Stimulated activated CD4-positive, alpha-beta T cell treated with anti-CD3 and anti-CD28 coated beads, TNF-alpha, amount 100 ng/mL, for 4 hours (primary cell): ENCODE data around the gene WDR37.
"Not testable (repeated sequence)": the region's sequence is repeated elsewhere in the genome, so short reads cannot be mapped to it uniquely, and the experiment has no call there.

Source experiments
- DNase-seq, 3 experiments: peaks; one replicate each; pipeline ENCODE4 v3.0.0-alpha.2; 2020; ENCODE audit warnings: low read depth in 3 of 3

Gene WDR37

DNA sequence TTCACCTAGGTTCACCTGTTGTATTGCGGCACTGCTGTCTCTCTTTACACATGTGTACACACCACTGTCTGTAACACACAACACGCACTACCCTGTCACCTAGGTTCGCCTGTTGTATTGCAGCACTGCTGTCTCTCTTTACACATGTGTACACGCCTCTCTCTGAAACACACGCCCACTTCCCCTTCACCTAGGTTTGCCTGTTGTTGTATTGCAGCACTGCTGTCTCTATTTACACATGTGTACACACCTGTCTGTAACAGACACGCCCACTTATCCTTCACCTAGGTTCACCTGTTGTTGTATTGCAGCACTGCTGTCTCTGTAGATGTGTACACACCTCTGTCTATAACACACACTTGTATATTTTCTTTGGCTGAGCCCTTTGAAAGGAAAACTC lies 51.5 kb downstream of the WDR37 start:
- no peak for DNase-seq

DNA sequence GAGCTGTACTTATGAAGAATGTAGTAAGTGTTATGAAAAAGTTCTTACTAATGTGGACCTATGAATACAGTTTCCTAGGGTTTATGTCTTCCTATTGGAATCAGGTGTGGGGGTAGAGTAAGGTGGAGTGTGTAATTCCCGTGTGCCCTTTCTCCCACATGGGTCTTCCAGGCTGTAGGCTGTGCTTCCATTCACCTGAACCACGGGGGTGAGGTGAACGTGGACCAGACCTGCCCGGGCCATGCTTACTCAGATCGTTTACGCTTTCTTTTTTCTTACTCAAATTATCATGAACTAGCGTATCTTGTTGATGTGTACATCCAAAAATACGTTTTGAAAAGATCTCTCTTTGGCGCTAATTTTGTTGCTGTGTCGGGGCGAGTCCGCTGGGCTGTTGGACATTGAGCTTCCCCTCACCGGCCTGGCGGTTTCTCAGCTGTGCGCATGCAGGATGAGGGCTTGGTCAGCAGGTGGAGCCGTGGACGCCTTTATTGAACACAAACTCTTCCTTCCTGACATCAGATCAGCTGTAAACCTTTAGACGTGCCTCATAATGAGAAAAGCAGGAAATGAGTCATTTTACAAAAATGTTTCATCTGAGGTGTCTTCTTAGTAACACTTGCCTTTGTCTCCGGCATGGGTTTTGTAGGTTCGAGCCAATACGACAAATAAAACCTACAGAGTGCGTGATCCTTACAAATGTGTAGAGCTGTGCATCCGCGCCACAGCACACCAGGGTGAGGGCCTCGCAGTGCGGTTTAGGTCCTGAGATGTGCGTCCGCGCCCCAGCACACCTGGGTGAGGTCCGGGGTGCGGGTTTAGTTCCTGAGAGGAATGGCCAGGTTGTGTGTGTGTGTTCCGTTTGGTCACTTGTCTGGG lies 53.8 kb downstream of the WDR37 start:
- peak; percentile 51 to 65 (median 62) for DNase-seq

DNA sequence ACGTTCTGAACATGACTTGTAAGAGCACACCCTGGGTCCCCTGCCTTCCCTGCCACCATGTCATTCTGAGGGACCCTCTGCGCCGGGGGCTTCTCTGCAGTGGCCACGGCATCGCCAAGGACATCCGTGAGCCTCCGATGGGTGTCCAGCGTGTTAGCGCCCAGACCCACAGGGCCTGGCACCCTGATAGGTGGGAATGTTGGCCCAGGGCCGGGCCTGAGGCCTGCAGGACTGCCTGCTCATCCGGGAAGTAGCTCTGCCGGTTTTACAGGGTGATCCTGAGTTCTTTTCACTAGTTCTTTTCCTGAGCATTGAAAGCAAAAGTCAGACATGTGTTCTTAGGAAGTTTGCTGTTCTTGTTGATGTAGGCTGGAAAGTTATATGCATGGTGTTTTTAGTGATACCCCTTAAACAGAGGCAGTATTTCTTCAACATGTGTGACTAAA lies 54.5 kb downstream of the WDR37 start:
- no peak for DNase-seq

DNA sequence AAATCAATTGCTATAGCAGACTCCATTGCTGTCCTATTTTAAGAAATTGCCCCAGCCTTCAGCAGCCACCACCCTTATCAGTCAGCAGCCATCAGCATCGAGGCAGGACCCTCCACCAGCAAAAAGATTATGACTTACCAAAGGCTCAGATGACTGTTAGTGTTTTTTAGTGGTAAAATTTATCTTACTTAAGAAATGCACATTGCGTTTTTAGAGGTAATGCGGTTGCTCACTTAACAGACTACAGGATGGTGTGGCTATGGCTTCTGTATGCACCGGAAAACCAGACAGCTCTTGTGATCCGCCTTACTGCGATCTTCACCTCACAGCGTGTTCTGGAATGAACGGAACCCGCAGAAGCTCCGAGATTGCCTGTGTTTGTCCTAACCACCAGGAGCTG lies 58.1 kb downstream of the WDR37 start:
- no peak for DNase-seq

DNA sequence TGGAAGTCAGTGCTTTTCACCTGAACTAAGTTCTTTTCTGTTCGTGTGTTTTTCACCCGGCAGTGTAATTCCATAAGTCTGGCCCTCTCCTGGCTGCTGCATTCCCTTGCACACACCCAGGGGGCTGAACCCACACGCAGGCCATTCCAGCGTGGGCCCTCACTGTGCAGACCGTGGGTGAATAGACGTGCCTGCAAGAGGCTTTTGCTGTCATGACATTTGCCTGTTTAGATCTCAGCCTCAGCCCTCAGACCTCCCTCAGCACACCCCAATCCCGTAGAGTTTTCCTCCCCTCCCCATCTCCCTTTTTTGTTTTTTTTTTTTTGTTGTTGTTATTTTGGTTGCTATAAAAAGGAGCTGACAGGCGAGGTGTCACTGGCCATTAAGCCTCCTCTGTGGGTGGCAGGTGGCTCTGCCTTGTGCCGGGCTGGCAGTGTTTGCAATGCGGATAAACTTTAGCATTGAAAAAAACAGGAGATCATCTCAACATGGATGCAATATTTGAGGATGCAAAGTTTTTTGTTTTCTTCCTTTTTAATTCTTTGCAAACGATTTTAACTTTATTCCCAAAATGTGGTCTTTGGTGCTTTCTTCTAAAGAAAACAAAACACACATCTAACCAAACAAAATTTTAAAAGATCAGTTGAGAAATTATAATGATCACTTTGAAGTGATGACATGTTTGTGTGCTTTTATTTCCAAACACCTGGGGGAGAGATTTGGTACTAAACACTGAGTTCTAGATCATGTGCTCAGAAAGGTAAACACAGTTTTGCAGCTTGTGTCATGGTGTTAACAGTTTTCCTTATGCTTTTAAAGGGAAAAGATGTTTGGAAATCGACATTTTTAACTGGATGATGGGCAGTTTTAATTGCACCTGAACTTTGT lies 58.8 kb downstream of the WDR37 start:
- DNase-seq: no peak

DNA sequence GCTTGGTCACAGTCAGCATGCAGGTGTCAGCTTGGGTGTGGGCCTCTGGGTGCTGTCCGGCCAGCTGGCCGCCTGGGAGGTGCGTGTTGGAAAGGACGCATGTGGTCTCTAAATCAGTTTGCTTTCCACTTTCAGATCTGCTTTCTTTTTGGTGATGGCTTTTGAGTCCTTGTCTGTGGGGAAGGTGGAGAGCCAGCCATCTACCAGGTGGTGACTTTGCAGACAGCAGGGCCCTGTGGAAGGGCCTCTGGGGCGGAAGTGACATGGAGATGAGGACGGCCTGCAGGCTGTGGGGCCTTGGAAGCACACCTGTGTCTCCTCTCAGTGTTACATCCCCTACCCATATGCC lies 59.4 kb downstream of the WDR37 start:
- no peak for DNase-seq

DNA sequence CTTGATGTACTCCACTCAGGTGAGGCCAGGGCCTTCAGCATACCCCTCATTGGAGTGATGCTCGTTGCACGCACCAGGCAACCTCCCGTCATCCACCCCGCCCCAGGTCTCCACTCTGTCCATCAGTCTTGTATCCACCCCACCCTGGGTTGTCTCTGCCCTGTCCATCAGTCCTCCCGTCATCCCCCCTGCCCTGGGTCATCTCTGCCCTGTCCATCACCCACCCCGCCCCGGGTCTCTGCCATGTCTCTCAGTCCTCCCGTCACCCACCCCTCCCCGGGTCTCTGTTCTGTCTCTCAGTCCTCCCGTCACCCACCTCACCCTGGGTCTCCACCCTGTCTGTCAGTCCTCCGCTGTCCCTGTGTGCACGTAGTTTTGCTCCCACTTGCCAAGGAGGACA lies 59.9 kb downstream of the WDR37 start:
- DNase-seq: no peak

DNA sequence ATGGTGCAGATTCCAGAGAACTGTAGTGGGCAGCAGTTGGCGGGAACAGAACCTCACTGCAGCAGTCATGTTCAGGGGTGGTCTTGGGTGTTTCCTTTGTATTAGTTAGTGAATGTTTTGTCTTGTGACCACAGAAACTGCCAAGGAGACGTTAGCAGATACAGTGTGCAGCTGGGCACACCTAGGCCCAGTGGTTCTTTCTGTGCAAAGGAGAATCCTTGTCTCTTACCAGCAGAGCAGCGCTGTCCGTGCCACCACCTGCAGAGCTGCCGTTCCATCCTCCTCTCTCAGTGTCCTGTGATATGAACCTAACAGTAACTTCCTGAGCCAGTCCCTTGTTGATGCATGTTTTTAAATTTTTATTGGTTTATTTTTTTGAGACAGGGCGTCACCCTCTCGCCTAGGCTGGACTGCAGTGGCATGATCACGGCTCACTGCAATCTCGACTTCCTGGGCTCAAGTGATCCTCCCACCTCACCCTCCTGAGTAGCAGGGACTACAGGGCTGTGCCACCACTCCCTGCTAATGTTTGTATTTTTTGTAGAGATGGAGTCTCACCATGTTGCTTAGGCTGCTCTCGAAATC lies 60.6 kb downstream of the WDR37 start:
- DNase-seq: no peak

DNA sequence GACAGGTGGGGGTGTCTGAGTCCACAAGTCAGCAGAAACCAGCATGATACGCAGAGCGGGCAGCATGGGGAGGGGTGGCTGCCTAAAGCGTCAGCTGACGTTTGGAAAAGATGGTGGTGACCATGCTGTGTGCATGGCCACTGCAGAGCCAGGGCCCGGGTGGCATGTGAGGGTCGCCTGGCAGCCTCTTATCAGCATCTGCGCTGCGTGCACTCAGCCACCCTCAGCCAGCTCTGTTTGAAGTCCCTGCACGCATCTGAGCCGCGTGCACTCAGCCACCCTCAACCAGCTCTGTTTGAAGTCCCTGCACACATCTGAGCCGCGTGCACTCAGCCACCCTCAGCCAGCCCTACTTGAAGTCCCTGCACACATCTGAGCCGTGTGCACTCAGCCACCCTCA lies 61.5 kb downstream of the WDR37 start:
- DNase-seq: no peak

DNA sequence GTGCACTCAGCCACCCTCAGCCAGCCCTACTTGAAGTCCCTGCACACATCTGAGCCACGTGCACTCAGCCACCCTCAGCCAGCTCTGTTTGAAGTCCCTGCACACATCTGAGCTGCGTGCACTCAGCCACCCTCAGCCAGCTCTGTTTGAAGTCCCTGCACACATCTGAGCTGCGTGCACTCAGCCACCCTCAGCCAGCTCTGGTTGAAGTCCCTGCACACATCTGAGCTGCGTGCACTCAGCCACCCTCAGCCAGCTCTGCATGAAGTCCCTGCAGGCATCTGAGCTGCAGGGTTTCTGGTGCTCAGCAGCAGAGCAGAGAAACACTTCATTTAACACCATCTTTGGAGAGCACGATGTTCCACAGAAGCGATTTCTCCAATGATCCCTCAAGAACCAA lies 62.1 kb downstream of the WDR37 start:
- not testable (repeated sequence) for DNase-seq

DNA sequence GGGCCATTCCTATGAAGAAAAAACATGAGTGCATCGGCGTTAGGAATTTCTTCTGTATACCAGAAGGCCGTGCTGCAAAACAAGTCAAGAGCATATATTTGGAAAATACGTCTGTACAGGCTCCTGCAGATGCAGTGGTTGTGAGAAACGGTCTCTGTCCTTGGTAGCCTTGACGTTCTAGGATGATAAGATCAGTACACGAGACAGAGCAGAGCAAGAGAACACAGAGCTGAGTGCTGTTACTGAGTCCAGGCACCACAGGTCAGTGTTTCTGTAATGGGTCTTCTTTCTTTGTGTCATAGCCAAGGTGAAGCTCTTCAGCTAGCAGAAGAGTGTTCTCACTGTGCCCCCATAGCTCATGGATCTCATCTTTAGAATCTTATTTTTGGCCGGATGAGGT lies 62.8 kb downstream of the WDR37 start:
- no peak for DNase-seq

DNA sequence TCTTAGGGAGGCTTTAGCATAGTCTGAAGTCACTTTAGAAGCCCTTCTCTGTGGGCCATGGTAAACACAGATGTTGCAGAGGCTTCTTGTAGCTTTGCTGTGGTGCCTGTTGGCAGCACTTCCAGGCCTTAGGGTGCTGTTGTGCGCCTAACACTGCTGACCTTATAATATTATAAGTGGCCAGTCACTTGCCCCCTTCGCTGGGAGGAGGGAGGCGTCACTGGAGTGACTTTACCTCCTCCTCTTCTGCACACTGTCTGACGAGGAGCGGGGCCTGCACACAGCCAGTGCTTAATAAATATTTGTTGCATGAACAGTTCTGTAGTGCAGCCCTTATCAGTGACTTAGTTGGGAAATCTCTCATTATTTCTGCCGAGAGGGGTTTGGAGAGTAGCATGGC lies 63.3 kb downstream of the WDR37 start:
- DNase-seq: no peak

DNA sequence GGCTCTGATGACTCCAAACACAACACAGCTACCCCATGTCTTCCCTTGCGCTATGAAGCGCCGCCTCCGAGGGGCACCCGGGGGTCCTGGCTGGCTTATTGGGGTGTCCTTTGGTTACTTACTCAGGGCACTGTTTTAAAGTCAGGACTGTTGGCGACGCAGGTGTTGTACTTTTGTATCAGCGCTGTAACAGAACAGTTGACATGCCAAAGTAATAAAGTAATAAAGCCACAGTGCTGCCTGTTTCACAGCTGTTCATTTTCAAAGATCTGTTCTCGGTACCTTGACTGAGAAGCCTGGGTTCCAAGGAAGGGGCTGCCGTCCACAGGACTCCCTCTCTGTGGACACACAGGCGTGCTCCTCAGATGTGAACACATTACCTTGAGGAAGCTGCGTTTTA lies 64.1 kb downstream of the WDR37 start:
- DNase-seq: no peak

DNA sequence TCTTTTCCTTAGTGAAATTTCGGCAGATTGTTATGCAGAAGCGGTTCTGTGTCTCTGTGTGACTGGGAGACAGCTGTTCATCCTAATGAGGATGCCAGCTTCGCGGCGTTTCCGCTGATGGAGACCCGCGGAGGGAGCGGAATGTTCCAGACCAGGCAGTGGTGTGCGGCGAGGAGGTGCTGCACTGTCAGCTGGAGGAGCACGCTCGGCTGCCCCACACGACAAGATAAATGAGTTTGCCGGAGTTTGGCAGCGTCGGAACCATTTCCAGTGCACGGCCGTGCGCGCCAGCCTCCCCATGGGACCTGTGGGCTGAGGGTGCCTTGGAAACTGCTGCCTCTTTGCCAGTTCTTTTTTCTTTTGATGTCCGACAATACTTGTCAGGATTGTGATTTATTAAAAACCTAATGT lies 64.6 kb downstream of the WDR37 start:
- DNase-seq: no peak

DNA sequence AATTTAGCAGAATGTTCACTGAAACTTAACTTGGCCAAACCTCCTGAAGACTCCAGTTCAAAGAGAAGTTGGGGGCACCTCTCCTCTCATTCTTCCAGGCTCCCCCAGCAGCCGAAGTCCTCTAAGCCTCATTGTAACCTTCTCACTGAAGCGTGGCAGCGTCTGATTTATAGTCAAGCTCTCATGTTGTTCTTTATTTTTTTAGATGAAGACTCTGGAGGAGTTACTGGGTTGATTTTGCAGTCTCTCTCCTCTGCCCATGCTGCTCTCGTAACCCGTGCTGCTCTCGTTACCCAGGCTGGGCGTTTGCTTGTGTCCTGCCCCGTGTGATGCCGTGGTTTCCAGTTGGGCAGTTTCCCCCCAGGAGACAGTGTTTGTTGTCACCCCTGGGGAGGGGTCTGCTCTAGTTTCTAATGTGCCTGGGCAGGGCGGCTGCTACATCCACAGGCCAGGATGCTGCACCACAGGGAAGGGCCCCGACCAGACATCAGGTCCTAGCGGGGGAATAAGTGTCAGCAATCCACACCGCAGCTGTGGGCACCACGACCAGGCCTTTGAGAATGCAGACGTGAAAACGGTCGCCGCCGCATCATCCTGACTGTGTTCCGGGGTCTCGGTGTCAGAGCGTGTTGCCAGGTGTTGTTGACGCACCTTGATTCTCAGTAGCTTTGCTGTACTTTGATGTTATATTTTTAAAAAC lies 65.2 kb downstream of the WDR37 start:
- DNase-seq: no peak

DNA sequence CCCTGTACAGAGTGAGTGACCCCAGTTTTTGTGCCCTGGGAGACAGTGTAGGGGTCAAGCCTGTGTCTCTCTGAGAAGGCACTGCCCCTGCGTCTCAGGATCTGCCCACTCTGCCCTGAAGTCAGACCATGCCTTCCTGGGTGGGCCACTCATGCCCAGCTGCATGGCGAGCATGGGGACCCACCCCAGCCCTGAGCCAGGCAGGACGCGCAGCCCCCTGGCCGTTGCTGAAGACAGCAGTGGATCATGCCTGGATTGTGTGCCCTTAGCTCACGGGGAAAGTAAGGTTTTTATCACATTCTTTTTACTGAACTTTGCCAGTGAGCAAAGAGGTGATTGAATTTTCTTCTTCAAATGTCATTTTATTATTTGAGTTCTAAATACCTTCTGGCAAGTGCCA lies 66.2 kb downstream of the WDR37 start:
- DNase-seq: no peak

DNA sequence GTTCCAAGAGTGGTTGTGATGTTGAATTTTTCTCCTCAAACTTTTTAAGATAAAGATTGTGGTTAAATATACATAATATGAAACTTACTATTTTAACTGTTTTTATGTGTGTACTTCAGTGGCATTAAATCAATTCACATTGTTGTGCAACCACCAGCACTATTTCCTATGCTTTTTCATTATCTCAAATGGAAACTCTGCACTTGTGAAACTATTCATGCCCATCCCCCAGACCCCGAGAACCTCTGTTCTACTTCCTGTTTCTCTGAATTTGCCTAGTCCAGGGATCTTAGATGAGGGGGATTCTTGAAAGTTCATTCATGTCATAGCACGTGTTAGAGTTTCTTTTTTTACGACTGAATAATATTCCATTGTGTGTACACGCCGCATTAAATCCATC lies 67.0 kb downstream of the WDR37 start:
- no peak for DNase-seq

DNA sequence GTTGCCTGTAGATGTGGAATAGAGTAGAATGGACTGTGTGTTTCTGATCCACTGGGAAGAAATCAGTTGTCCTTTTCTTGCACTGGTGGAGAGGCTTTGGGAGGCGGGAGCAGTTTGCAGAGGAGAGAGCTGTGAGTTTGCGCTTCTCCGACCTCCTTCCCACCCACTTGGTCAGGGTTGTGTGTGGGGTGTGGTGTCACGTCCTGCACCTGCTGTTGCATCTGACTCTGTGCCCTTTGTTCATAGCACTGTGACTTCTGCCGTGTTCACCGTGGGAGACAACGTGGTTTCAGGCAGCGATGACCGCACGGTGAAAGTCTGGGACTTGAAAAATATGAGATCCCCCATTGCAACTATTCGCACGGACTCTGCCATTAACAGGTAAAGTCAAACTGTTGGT lies 67.8 kb downstream of the WDR37 start:
- no peak for DNase-seq

DNA sequence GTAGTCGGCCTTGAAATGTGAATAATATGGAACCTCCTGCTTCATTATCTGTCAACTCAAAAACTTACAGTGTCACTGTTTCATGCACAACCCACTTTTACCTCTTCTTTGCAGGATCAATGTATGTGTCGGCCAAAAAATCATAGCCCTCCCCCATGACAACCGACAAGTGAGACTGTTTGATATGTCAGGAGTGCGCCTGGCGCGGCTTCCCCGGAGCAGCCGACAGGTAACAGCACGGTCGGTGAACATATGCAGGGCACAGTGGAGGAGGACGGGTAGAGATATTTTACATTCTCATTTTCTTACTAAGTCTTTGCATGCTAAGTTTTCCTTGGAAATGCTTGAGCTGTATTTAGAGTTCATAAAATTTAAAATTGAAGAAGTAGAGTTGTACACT lies 68.6 kb downstream of the WDR37 start:
- no peak for DNase-seq

DNA sequence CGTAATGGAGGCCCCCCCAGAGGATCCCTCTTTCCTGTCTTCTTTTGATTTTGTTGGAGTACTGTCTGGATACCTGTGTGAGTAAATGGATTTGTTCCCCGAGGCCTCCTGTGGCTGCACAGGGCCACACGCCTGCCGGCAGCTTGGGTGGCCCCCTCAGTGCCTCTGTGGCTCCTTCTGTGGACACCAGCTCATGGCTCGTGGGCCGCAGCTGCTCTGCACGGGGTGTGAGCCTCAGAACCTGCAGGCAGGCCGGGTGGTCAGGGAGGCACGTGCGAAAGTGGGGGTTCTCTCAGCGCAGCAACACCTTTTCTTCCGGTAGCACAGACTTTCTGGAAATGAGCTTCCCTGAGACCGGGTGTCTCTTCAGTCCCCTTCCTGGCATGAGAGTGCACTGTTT lies 70.3 kb downstream of the WDR37 start:
- no peak for DNase-seq

DNA sequence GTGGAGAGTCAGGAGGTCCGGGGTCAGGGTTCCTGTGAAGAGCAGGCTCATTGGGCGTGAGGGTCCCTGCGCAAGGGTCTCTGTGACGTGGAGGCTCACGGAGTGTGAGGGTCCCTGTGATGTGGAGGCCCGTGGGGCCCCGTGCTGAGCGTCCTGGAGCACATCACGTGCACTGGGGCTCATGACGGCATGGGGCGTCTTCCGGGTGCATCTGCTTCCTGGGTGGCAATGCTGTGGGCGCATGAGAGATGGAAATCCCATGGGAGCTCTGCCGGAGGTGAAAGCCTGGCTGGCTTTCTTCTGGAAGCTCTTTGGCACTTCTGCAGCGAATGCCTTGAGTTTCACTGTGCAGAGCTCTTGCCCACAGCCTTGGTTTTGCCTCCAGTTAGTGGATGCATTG lies 71.4 kb downstream of the WDR37 start:
- DNase-seq: no peak

DNA sequence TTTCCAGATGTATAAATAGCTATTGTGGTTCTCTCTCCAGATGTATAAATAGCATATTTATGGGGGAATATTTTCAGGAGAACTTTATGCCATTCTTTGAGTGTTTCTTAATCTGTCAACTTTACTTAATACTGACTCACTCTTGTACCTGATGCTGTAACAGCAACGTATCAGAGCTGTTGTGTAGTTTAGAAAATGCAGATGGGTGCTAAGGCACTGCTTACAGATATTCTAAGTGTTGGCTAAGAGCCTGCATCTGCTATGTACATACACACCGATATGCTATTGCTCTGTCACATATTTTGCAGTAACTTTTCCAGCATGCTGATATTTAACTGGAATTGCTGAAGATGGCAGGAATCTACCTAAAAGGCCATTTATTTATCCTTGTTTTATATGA lies 71.9 kb downstream of the WDR37 start:
- DNase-seq: no peak
